ENCODE measurements around the gene MRPL43. TPM values are rescaled to one million over a fixed set of nuclear protein-coding genes. Genes with fewer than 3 reads are reported as not detected.

Gene MRPL43
- total and polyA plus RNA-seq, 10 of the 15 experiments (the other 5 are each of a cell fraction or from before 2014, with no cell fraction given): 16.6 to 108 (median 65.1) TPM

DNA sequence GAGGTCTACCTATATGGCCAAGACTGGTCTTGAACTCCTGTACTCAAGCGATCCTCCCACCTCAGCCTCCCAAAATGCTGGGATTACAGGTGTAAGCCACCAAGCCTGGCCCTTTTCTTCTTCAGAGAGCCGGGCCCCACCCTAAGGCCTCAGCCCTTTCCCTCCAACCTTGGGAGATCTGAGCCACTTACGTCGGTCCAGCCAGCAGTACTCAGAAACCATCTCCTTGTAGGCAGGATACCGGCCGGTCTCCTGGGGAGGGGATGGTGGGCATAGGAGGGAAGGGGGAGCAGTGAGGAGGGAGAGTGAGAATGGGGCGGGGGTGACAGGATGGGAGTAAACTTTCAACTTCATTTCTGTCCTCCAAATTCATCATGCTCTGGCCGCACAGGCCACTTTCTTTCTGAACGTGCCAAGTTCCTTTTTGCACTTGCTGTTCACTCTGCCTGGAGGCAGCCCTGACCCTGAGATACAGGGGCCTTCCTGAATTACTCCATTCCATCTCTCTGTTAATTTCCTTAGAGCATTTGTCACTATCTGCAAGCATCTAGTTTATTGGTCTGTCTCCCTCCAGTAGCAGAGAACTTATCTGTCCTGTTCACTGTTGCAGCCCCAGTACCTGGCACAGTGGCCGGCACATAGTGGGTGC, 33.3 kb upstream of the MRPL43 start (continued):
- TF ChIP-seq, protein P1, sequence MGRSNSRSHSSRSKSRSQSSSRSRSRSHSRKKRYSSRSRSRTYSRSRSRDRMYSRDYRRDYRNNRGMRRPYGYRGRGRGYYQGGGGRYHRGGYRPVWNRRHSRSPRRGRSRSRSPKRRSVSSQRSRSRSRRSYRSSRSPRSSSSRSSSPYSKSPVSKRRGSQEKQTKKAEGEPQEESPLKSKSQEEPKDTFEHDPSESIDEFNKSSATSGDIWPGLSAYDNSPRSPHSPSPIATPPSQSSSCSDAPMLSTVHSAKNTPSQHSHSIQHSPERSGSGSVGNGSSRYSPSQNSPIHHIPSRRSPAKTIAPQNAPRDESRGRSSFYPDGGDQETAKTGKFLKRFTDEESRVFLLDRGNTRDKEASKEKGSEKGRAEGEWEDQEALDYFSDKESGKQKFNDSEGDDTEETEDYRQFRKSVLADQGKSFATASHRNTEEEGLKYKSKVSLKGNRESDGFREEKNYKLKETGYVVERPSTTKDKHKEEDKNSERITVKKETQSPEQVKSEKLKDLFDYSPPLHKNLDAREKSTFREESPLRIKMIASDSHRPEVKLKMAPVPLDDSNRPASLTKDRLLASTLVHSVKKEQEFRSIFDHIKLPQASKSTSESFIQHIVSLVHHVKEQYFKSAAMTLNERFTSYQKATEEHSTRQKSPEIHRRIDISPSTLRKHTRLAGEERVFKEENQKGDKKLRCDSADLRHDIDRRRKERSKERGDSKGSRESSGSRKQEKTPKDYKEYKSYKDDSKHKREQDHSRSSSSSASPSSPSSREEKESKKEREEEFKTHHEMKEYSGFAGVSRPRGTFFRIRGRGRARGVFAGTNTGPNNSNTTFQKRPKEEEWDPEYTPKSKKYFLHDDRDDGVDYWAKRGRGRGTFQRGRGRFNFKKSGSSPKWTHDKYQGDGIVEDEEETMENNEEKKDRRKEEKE (IDR thresholded peaks at IDR 0.05): no peak

DNA sequence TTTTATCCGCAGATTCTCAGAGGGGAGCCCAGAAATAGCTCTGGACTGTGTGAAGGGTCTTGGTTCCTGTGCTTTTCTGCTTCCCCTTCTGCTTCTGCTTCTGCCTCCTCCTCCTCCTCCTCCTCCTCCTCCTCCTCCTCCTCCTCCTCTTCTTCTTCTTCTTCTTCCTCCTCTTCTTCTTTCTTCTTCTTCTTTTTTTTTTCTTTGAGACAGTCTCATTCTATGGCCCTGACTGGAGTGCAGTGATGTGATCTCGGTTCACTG, 32.1 kb upstream of the MRPL43 start:
- 0% methylated on average over 2 of the region's 2 CpGs for WGBS (ENCODE audit: insufficient coverage, insufficient replicate concordance, low lambda C conversion rate, missing lambda C conversion rate)
- no peak overlapping the region for H3K9ac ChIP-seq (ENCODE audit: control insufficient read depth, insufficient read depth, low read length)
- no peak for FAIRE-seq
- no peaks in the 10 kb centered on the region for H3K9me3 ChIP-seq (replicated peaks; ENCODE audit: control insufficient read depth, insufficient read depth, low read length)
- in situ Hi-C loops (cut with MboI) (no loop called here), intact Hi-C loops (cut with micrococcal nuclease; ENCODE audit: unreplicated experiment) (no loop called here)
- no peak for DNase-seq (ENCODE audit: low read depth, low spot score)
- no peak overlapping the region for H3K4me3 ChIP-seq
- no peaks in the 10 kb centered on the region for H3K79me2 ChIP-seq (ENCODE audit: control insufficient read depth, insufficient read depth, low read length)
- H3K4me2 ChIP-seq (ENCODE audit: control insufficient read depth, insufficient read depth): no peak overlapping the region
- no peaks in the 10 kb centered on the region for H4K20me1 ChIP-seq (ENCODE audit: control insufficient read depth, insufficient read depth)
- no peak overlapping the region for H3K27ac ChIP-seq (ENCODE audit: control insufficient read depth, insufficient read depth)
- no peaks in the 10 kb centered on the region for H3K36me3 ChIP-seq (ENCODE audit: control insufficient read depth in 2 of 2, insufficient read depth in 2 of 2, low read length in 1 of 2)
- BruUV-seq (replicated peaks): no TSS peak
- peaks cover 9% of the 10 kb centered on the region for H3K4me1 ChIP-seq (ENCODE audit: control insufficient read depth, insufficient read depth, low read length)
- ChIA-PET RAD21 (ENCODE audit: unreplicated experiment) (interaction anchor here (0.7 to 2.6 kb wide), 11 partner anchors 12 to 123 kb away, joined by 3 to 13 read pairs (median 6); partner anchors contain the start of genes KAZALD1, PDZD7 and SFXN3), SMC1A (ENCODE audit: uncharacterized antibody, unreplicated experiment) (interaction anchor here (1.0 to 1.4 kb wide), 2 partner anchors 9 to 24 kb away, joined by 3 to 5 read pairs; no protein-coding TSS in a partner anchor), POLR2A (no interaction called here), CTCF (interaction anchor here (0.9 to 6.8 kb wide), 13 partner anchors 10 to 142 kb away, joined by 3 to 91 read pairs (median 16); partner anchors contain the start of genes LZTS2, MRPL43, PDZD7 and SFXN3)
- ATAC-seq: no peak
- H3K27me3 ChIP-seq (replicated peaks in 1 of 2; ENCODE audit: control insufficient read depth in 2 of 2, insufficient read depth in 2 of 2, low read length in 1 of 2): peaks cover 10% of the 10 kb centered on the region in 2 experiments
- H2AFZ ChIP-seq (ENCODE audit: control insufficient read depth, low read depth, low read length): no peak overlapping the region
- TF ChIP-seq, protein P2, sequence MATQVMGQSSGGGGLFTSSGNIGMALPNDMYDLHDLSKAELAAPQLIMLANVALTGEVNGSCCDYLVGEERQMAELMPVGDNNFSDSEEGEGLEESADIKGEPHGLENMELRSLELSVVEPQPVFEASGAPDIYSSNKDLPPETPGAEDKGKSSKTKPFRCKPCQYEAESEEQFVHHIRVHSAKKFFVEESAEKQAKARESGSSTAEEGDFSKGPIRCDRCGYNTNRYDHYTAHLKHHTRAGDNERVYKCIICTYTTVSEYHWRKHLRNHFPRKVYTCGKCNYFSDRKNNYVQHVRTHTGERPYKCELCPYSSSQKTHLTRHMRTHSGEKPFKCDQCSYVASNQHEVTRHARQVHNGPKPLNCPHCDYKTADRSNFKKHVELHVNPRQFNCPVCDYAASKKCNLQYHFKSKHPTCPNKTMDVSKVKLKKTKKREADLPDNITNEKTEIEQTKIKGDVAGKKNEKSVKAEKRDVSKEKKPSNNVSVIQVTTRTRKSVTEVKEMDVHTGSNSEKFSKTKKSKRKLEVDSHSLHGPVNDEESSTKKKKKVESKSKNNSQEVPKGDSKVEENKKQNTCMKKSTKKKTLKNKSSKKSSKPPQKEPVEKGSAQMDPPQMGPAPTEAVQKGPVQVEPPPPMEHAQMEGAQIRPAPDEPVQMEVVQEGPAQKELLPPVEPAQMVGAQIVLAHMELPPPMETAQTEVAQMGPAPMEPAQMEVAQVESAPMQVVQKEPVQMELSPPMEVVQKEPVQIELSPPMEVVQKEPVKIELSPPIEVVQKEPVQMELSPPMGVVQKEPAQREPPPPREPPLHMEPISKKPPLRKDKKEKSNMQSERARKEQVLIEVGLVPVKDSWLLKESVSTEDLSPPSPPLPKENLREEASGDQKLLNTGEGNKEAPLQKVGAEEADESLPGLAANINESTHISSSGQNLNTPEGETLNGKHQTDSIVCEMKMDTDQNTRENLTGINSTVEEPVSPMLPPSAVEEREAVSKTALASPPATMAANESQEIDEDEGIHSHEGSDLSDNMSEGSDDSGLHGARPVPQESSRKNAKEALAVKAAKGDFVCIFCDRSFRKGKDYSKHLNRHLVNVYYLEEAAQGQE (IDR thresholded peaks at IDR 0.05; ENCODE audit: low read depth, low read length): no peak
- TF ChIP-seq ZBED1 (IDR thresholded peaks at IDR 0.05; ENCODE audit: borderline replicate concordance) (no peak), BMI1 (IDR thresholded peaks at IDR 0.05; ENCODE audit: borderline replicate concordance) (no peak), CHD2 (IDR thresholded peaks at IDR 0.05; ENCODE audit: borderline replicate concordance, low read depth, low read length) (no peak), ATF7 (IDR thresholded peaks at IDR 0.05; ENCODE audit: low read depth) (no peak), ZSCAN29 (IDR thresholded peaks at IDR 0.05) (no peak), CHD4 (IDR thresholded peaks at IDR 0.05) (no peak), SREBF2 (IDR thresholded peaks at IDR 0.05; ENCODE audit: low read length) (no peak)
- TF ChIP-seq, protein P3, sequence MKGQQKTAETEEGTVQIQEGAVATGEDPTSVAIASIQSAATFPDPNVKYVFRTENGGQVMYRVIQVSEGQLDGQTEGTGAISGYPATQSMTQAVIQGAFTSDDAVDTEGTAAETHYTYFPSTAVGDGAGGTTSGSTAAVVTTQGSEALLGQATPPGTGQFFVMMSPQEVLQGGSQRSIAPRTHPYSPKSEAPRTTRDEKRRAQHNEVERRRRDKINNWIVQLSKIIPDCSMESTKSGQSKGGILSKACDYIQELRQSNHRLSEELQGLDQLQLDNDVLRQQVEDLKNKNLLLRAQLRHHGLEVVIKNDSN (IDR thresholded peaks at IDR 0.05; ENCODE audit: borderline replicate concordance, extremely low read length, insufficient read depth, low read depth, low read length): no peak

Data from GM12878 (cell line).